GM12891 (cell line): ENCODE data around the gene CSNK1E.

Experiments
- POLR2A ChIP-seq: IDR thresholded peaks from 2 replicates; pipeline ENCODE4 v1.6.1; 2011; ENCODE audit warnings: low read depth, low read length, control low read depth
- POLR2AphosphoS5 ChIP-seq: IDR thresholded peaks from 2 replicates; pipeline ENCODE4 v1.6.1; 2011; ENCODE audit warnings: low read depth, low read length, control low read depth
- POU2F2 ChIP-seq: IDR thresholded peaks from 2 replicates; pipeline ENCODE4 v1.6.1; 2011; ENCODE audit warnings: low read depth, mild to moderate bottlenecking, control low read depth, low read length, moderate library complexity
- TAF1 ChIP-seq: IDR thresholded peaks from 2 replicates; pipeline ENCODE4 v1.6.1; 2011; ENCODE audit warnings: low read depth, low read length, control low read depth

GRCh38 chr22:38313384-38313955 is 3.8 kb downstream of the CSNK1E start:
- TF ChIP-seq TAF1 (no peak), POLR2AphosphoS5 (no peak), POU2F2 (no peak), POLR2A (no peak)
